Lower leg skin (tissue), 4 donors: Measurements from ENCODE around the gene CSF2RB. TPM values are rescaled to one million over a fixed set of nuclear protein-coding genes. Genes with fewer than 3 reads are reported as not detected.

Experiments used
- DNase-seq, 2 donors: peaks; one replicate each; pipeline ENCODE4 v3.0.0-alpha.2; 2019; ENCODE audit warnings: low spot score in 2 of 2
- H3K4me3 ChIP-seq: fragments of 200-600 bp; sonication (generic); 2 replicates; pipeline ENCODE4 v1.5.1; 2017; ENCODE audit warnings: mild to moderate bottlenecking, low read depth; ENCODE audit not compliant: poor library complexity, severe bottlenecking
- CTCF ChIP-seq, 3 donors: fragments of 450-650 bp; IDR thresholded peaks; one replicate each; pipeline ENCODE4 v1.5.1; 2016; ENCODE audit warnings: antibody characterized with exemption in 3 of 3, mild to moderate bottlenecking in 3 of 3, moderate library complexity in 2 of 3
- POLR2A ChIP-seq, 2 donors: fragments of 450-650 bp; IDR thresholded peaks; one replicate each; pipeline ENCODE4 v1.6.1; 2016 to 2017; ENCODE audit warnings: antibody characterized with exemption in 2 of 2, mild to moderate bottlenecking in 1 of 2, moderate library complexity in 1 of 2
- WGBS, 2 donors: methylation state at CpG; one replicate each; pipeline ENCODE4 v1.1.5; 2018; 5-methylcytosine and 5-hydroxymethylcytosine counted together
- intact Hi-C: fragments of 100-400 bp; cut with DNase I; formaldehyde crosslinking; loops from one replicate; pipeline ENCODE4 v1.15.0; 2023; ENCODE audit warnings: low total_unique reads
- total RNA-seq, 4 donors: library from RNA; depleted of rRNA; stranded (reverse); fragments of >200 nt; gene quantifications; one replicate each; pipeline ENCODE4 v1.1.0, GENCODE V29; 2016

The CSF2RB gene
- total RNA-seq, 4 donors from 2014 or later, result 3.2 to 10.7 (median 5.5) TPM

GRCh38 chr22:36873614-36874308, 39.7 kb upstream of the CSF2RB start:
- no peak for TF ChIP-seq POLR2A (IDR thresholded peaks at IDR 0.05)
- peak in 1 of 3 donors; percentile 6 for TF ChIP-seq CTCF (IDR thresholded peaks at IDR 0.05)
- no peak for DNase-seq
- no peak overlapping the region for H3K4me3 ChIP-seq
- 28 to 41% methylated on average over 6 of the region's 6 CpGs for WGBS, 2 donors
- intact Hi-C loops, result no loop called here

- WGBS, 2 donors, result 75 to 76% methylated on average over 2 of the region's 2 CpGs
- no peak for DNase-seq
- TF ChIP-seq POLR2A (IDR thresholded peaks at IDR 0.05), result no peak
- TF ChIP-seq CTCF (IDR thresholded peaks at IDR 0.05), result no peak
- no peak overlapping the region for H3K4me3 ChIP-seq
- intact Hi-C loops, result no loop called here
Measured at GRCh38 chr22:36874309-36874696, 39.1 kb upstream of the CSF2RB start.

- intact Hi-C loops, result loop anchor here (1.0 kb wide), 1 partner anchor 32 kb away; no protein-coding TSS in a partner anchor
- WGBS, 2 donors, result 91% methylated on average over 8 to 9 of the region's 9 CpGs
- TF ChIP-seq POLR2A (IDR thresholded peaks at IDR 0.05), result no peak
- TF ChIP-seq CTCF (IDR thresholded peaks at IDR 0.05), result no peak
- no peak overlapping the region for H3K4me3 ChIP-seq
- no peak for DNase-seq
Measured at GRCh38 chr22:36874736-36875135, 38.7 kb upstream of the CSF2RB start.

- TF ChIP-seq CTCF (IDR thresholded peaks at IDR 0.05), result no peak
- no peak for TF ChIP-seq POLR2A (IDR thresholded peaks at IDR 0.05)
- H3K4me3 ChIP-seq, result no peak overlapping the region
- intact Hi-C loops, result loop anchor here (1.0 kb wide), 1 partner anchor 33 kb away; no protein-coding TSS in a partner anchor
- WGBS, 2 donors, result 86% methylated on average over 6 of the region's 6 CpGs
- no peak for DNase-seq
Measured at GRCh38 chr22:36875741-36876140, 37.7 kb upstream of the CSF2RB start.

- WGBS, 2 donors, result 63 to 72% methylated on average over 7 of the region's 7 CpGs
- intact Hi-C loops, result no loop called here
- DNase-seq, result no peak
Measured at GRCh38 chr22:36879775-36880174, 33.7 kb upstream of the CSF2RB start.

More at GRCh38 chr22:36879775-36880174, 33.7 kb upstream of the CSF2RB start:
- no peak overlapping the region for H3K4me3 ChIP-seq
- TF ChIP-seq CTCF (IDR thresholded peaks at IDR 0.05) (no peak), POLR2A (IDR thresholded peaks at IDR 0.05) (no peak)
